HepG2 (cell line): ENCODE results near the gene CNP. TPM values are rescaled to one million over a fixed set of nuclear protein-coding genes. Genes with fewer than 3 reads are reported as not detected.

Source experiments
- BRCA1 ChIP-seq: sonication (generic); formaldehyde crosslinking; IDR thresholded peaks from 2 replicates; pipeline ENCODE4 v1.4.0; 2020; ENCODE audit warnings: missing genetic modification reagents
- CBX1 ChIP-seq: IDR thresholded peaks from one replicate; pipeline ENCODE4 v1.6.1; 2016; ENCODE audit warnings: antibody characterized with exemption, low read depth
- GZF1 ChIP-seq: sonication (generic); formaldehyde crosslinking; IDR thresholded peaks from 2 replicates; pipeline ENCODE4 v1.5.1; 2020; ENCODE audit warnings: mild to moderate bottlenecking, missing genetic modification reagents
- HDAC6 ChIP-seq: fragments of 200-600 bp; sonication (generic); IDR thresholded peaks from 2 replicates; pipeline ENCODE4 v1.7.0; 2017; ENCODE audit warnings: mild to moderate bottlenecking, antibody characterized with exemption, low read length, low read depth
- HIC2 ChIP-seq: sonication (generic); formaldehyde crosslinking; IDR thresholded peaks from 2 replicates; pipeline ENCODE4 v1.9.0; 2022; ENCODE audit warnings: low read depth, missing genetic modification reagents
- HMGXB4 ChIP-seq, 2 experiments: sonication (generic) in 1 of 2; formaldehyde crosslinking in 1 of 2; IDR thresholded peaks; 2 replicates each; pipeline versions ENCODE4 v1.4.0 to v1.6.1; 2018 to 2020; ENCODE audit warnings: missing genetic modification reagents in 2 of 2, borderline replicate concordance in 1 of 2, low read depth in 1 of 2, mild to moderate bottlenecking in 1 of 2, missing biosample characterization in 1 of 2
- HNF1B ChIP-seq: sonication (generic); formaldehyde crosslinking; IDR thresholded peaks from 2 replicates; pipeline ENCODE4 v1.5.1; 2020; ENCODE audit warnings: mild to moderate bottlenecking, moderate library complexity, missing genetic modification reagents
- HOXA7 ChIP-seq: sonication (generic); formaldehyde crosslinking; IDR thresholded peaks from 2 replicates; pipeline ENCODE4 v1.8.1; 2022; ENCODE audit warnings: mild to moderate bottlenecking, missing genetic modification reagents, moderate library complexity
- KMT2B ChIP-seq: IDR thresholded peaks from 2 replicates; pipeline ENCODE4 v1.6.1; 2016; ENCODE audit warnings: missing genetic modification reagents, missing compliant biosample characterization
- NONO ChIP-seq, 2 experiments: fragments of 450-650 bp in 1 of 2; sonication (generic) in 1 of 2; formaldehyde crosslinking in 1 of 2; IDR thresholded peaks in 1 of 2; conservative IDR thresholded peaks in 1 of 2; 2 replicates each; pipeline versions ENCODE4 v1.6.1 to v1.8.0; 2017 to 2022; ENCODE audit warnings: mild to moderate bottlenecking in 1 of 2, missing genetic modification reagents in 1 of 2, moderate library complexity in 1 of 2
- RBAK ChIP-seq: sonication (generic); formaldehyde crosslinking; IDR thresholded peaks from 2 replicates; pipeline ENCODE4 v1.5.1; 2020; ENCODE audit warnings: mild to moderate bottlenecking, missing genetic modification reagents
- REPIN1 ChIP-seq: sonication (generic); formaldehyde crosslinking; IDR thresholded peaks from 2 replicates; pipeline ENCODE4 v1.8.0; 2022; ENCODE audit warnings: missing genetic modification reagents, low read depth, mild to moderate bottlenecking, borderline replicate concordance
- TGIF2 ChIP-seq: IDR thresholded peaks from 2 replicates; pipeline ENCODE4 v1.6.1; 2016; ENCODE audit warnings: control low read depth, missing compliant biosample characterization
- YEATS4 ChIP-seq: sonication (generic); formaldehyde crosslinking; IDR thresholded peaks from 2 replicates; pipeline ENCODE4 v1.4.0; 2020; ENCODE audit warnings: missing genetic modification reagents, borderline replicate concordance
- ZNF3 ChIP-seq: IDR thresholded peaks from 2 replicates; pipeline ENCODE4 v1.7.0; 2017; ENCODE audit warnings: inconsistent platforms
- ZNF567 ChIP-seq: sonication (generic); formaldehyde crosslinking; IDR thresholded peaks from 2 replicates; pipeline ENCODE4 v1.8.1; 2023; ENCODE audit warnings: mild to moderate bottlenecking, missing genetic modification reagents, borderline replicate concordance
- ZNF770 ChIP-seq: sonication (generic); formaldehyde crosslinking; IDR thresholded peaks from 2 replicates; pipeline ENCODE4 v1.5.0; 2020; ENCODE audit warnings: mild to moderate bottlenecking, missing genetic modification reagents
- ZNF784 ChIP-seq: sonication (generic); formaldehyde crosslinking; IDR thresholded peaks from 2 replicates; pipeline ENCODE4 v1.5.1; 2020; ENCODE audit warnings: missing genetic modification reagents, mild to moderate bottlenecking, borderline replicate concordance
- ZNF879 ChIP-seq: sonication (generic); formaldehyde crosslinking; IDR thresholded peaks from 2 replicates; pipeline ENCODE4 v1.8.1; 2023; ENCODE audit warnings: missing genetic modification reagents
- polyA plus RNA-seq, 8 experiments: library from polyadenylated mRNA; depleted of rRNA in 3 of 8; stranded (reverse) in 7 of 8; unstranded in 1 of 8; fragments of >200 nt; fragmentation: Illumina TruSeq in 4 of 8; extraction: Trizol in 4 of 8; gene quantifications; 2 replicates each; pipeline versions ENCODE4 v1.2.1 to v1.2.3, GENCODE V29; 2011 to 2016; ENCODE audit warnings: low read depth in 4 of 8, missing spikeins in 1 of 8, mixed read lengths in 1 of 8; ENCODE audit not compliant: insufficient read depth in 1 of 8
- total RNA-seq, 5 experiments: library from RNA; depleted of rRNA; stranded (reverse); fragments of >200 nt; fragmentation: Illumina TruSeq; extraction: Trizol; gene quantifications; 2 replicates each; pipeline ENCODE4 v1.2.3, GENCODE V29; 2016; ENCODE audit warnings: low read depth in 1 of 5

CNP gene
- total and polyA plus RNA-seq, 2 of the 13 experiments (the other 11 are each of a cell fraction or from before 2014, with no cell fraction given), result 97.2 to 161 TPM

GRCh38 chr17:41966463-41967140 is at the start of gene CNP (continued):
- TF ChIP-seq YEATS4 (peak; percentile 92), NONO (IDR thresholded peaks at IDR 0.05) (no peak), NONO (CRISPR knock-in tag; conservative IDR thresholded peaks at IDR 0.05) (peak; percentile 93), ZNF770 (CRISPR knock-in tag) (no peak; the same call in 1 of the 2 replicates), GZF1 (CRISPR knock-in tag) (no peak), TGIF2 (peak; percentile 62; the same call in 1 of the 2 replicates), KMT2B (CRISPR knock-in tag) (peak; percentile 52; the same call in 1 of the 2 replicates), HNF1B (peak; percentile 50), RBAK (CRISPR knock-in tag) (no peak), ZNF879 (CRISPR knock-in tag) (no peak), ZNF567 (no peak), BRCA1 (peak; percentile 74; the same call in 1 of the 2 replicates), REPIN1 (CRISPR knock-in tag) (no peak; the same call in 1 of the 2 replicates), HMGXB4 (CRISPR knock-in tag; IDR thresholded peaks at IDR 0.05; ENCODE audit: borderline replicate concordance in 1 of 2, low read depth in 1 of 2) (peak; percentile 85 to 91), HDAC6 (no peak), CBX1 (no peak), HIC2 (CRISPR knock-in tag) (no peak; the same call in 1 of the 2 replicates), HOXA7 (CRISPR knock-in tag) (0 out of 2 replicates have a peak, but pooled peaks have one; percentile 24), ZNF784 (CRISPR knock-in tag) (peak; percentile 93), ZNF3 (no peak)
